ENCODE data around the gene OR8K1. TPM values are rescaled to one million over a fixed set of nuclear protein-coding genes. Genes with fewer than 3 reads are reported as not detected.

Gene OR8K1
- total RNA-seq, 2 experiments from 2014 or later = not detected

- Mint-ChIP-seq H3K27ac (no peak overlapping the region), H3K36me3 (ENCODE audit: low read depth) (no peaks in the 10 kb centered on the region), H3K4me3 (no peak overlapping the region), H3K27me3 (no peaks in the 10 kb centered on the region), H3K4me1 (ENCODE audit: low read depth) (no peaks in the 10 kb centered on the region), H3K9me3 (peaks cover 10% of the 10 kb centered on the region)
- POLR2A ChIA-PET = no interaction called here
- intact Hi-C loops (cut with micrococcal nuclease) = no loop called here
- TF ChIP-seq CTCF (IDR thresholded peaks at IDR 0.05) = no peak
- no peak for DNase-seq
- CTCF ChIA-PET = no interaction called here
- ATAC-seq = no peak
Observed at GRCh38 chr11:56394381-56394780, 48.5 kb downstream of the OR8K1 start.

GRCh38 chr11:56396047-56396446, 50.2 kb downstream of the OR8K1 start:
- no peak for DNase-seq
- Mint-ChIP-seq H3K27me3 (no peaks in the 10 kb centered on the region), H3K9me3 (peaks cover 8% of the 10 kb centered on the region), H3K4me1 (ENCODE audit: low read depth) (no peaks in the 10 kb centered on the region), H3K36me3 (ENCODE audit: low read depth) (no peaks in the 10 kb centered on the region), H3K27ac (no peak overlapping the region), H3K4me3 (no peak overlapping the region)
- no peak for ATAC-seq
- intact Hi-C loops (cut with micrococcal nuclease) = no loop called here
- no peak for TF ChIP-seq CTCF (IDR thresholded peaks at IDR 0.05)
- CTCF ChIA-PET = no interaction called here
- POLR2A ChIA-PET = no interaction called here

Other genes starting within 250 kb of the OR8K1 start
- not detected for gene OR8H2, start 242.4 kb upstream of the OR8K1 start, total RNA-seq
- gene OR8H3, start 223.7 kb upstream of the OR8K1 start, total RNA-seq = not detected
- gene OR8J3, start 205.8 kb upstream of the OR8K1 start, total RNA-seq = not detected
- gene OR8K5, start 185.7 kb upstream of the OR8K1 start, total RNA-seq = not detected
- gene OR5J2, start 169.4 kb upstream of the OR8K1 start, total RNA-seq = not detected
- not detected for gene OR5T2, start 111.8 kb upstream of the OR8K1 start, total RNA-seq
- not detected for gene OR5T3, start 93.8 kb upstream of the OR8K1 start, total RNA-seq
- gene OR5T1, start 71.9 kb upstream of the OR8K1 start, total RNA-seq = not detected
- gene OR8H1, start 53.8 kb upstream of the OR8K1 start, total RNA-seq = not detected
- gene OR8K3, start 30.9 kb upstream of the OR8K1 start, total RNA-seq = not detected
- not detected for gene OR8J1, start 8.3 kb downstream of the OR8K1 start, total RNA-seq
- not detected for gene OR8U1, start 29.6 kb downstream of the OR8K1 start, total RNA-seq
- gene OR5AL1, start 66.7 kb downstream of the OR8K1 start, total RNA-seq = not detected
- not detected for gene OR5M3, start 127.3 kb downstream of the OR8K1 start, total RNA-seq
- not detected for gene OR5M8, start 145.3 kb downstream of the OR8K1 start, total RNA-seq
- gene OR5M11, start 197.2 kb downstream of the OR8K1 start, total RNA-seq = not detected
- not detected for gene OR5M10, start 231.7 kb downstream of the OR8K1 start, total RNA-seq